ENCODE measurements around the gene MIS12. TPM values are rescaled to one million over a fixed set of nuclear protein-coding genes. Genes with fewer than 3 reads are reported as not detected.

Gene MIS12
- total and polyA plus RNA-seq, 2 of the 8 experiments (the other 6 are each of a cell fraction or from before 2014, with no cell fraction given): 9.5 to 25.6 TPM

DNA sequence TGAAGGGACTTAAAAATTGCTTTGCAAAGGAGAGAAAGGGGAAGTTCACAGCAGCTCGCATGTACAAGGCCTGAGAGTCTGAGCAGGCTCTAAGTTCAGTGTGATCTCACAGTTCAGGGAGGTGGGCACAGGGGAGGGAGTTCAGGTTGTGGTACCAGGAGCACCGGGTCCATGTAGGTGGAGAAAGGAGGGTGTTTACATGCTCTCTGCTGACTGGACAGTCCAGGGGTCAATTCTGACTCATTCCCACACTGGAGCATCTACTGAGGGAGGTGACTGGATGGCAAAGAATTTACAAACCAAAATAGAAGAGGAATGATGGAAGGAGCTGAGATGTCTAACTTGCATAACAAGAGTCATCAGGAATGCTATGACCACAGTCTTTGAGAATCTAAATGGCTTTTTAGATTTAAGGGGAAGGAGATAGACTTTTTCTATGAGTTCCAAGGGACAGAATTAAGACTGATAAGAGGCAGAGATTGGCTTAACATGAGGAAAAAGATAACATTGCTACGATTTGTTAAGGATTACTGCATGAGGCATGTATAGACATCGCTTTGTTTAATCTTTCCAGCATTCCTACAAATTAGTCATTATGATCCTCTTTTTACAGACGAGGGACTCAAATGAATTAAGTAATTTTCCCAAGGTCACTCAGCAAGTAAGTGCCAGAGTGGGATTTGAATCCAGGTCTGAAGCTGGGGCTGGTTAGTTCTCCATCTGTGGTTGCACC is 29.9 kb downstream of the MIS12 start (continued):
- TF ChIP-seq, protein P1, sequence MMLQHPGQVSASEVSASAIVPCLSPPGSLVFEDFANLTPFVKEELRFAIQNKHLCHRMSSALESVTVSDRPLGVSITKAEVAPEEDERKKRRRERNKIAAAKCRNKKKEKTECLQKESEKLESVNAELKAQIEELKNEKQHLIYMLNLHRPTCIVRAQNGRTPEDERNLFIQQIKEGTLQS (IDR thresholded peaks at IDR 0.05; ENCODE audit: insufficient read depth, low read depth, low read length): no peak
- TF ChIP-seq TAF1 (IDR thresholded peaks at IDR 0.05; ENCODE audit: low read depth, low read length) (no peak), BACH1 (IDR thresholded peaks at IDR 0.05; ENCODE audit: low read length) (no peak)
